Stimulated activated memory B cell treated with anti-CD40 and anti-IgM and Interleukin-4, amounts not matched to agents 10 μg/mL and 1 μg/mL and 100 μg/mL, for 72 hours (primary cell): ENCODE data around the gene RUBCN.
"Not testable (repeated sequence)": the region's sequence is repeated elsewhere in the genome, so short reads cannot be mapped to it uniquely, and the experiment has no call there.

Experiments
- ATAC-seq: fragments of 150-1000 bp; cut with Tn5 transposase; 2 replicates; pipeline ENCODE4 v1.10.0; 2021
- H3K27ac Mint-ChIP-seq: one replicate; pipeline ENCODE4 v1.8.0; 2022; ENCODE audit warnings: mild to moderate bottlenecking, mixed read lengths
- H3K27me3 Mint-ChIP-seq: one replicate; pipeline ENCODE4 v1.8.0; 2022; ENCODE audit warnings: mixed read lengths
- H3K36me3 Mint-ChIP-seq: one replicate; pipeline ENCODE4 v1.8.0; 2022; ENCODE audit warnings: mixed read lengths
- H3K4me1 Mint-ChIP-seq: one replicate; pipeline ENCODE4 v1.8.0; 2022; ENCODE audit warnings: mixed read lengths
- H3K4me3 Mint-ChIP-seq: one replicate; pipeline ENCODE4 v1.8.0; 2022; ENCODE audit warnings: mild to moderate bottlenecking, moderate library complexity, mixed read lengths
- H3K9me3 Mint-ChIP-seq: one replicate; pipeline ENCODE4 v1.8.0; 2022; ENCODE audit warnings: mixed read lengths

Gene RUBCN

GRCh38 chr3:197746801-197747237, 10.1 kb upstream of the RUBCN start:
- Mint-ChIP-seq H3K4me1 (peaks cover 31% of the 10 kb centered on the region), H3K4me3 (no peak overlapping the region), H3K27ac (peak overlapping the region; percentile 70), H3K36me3 (peaks cover 20% of the 10 kb centered on the region), H3K9me3 (no peaks in the 10 kb centered on the region), H3K27me3 (no peaks in the 10 kb centered on the region)
- no peak for ATAC-seq

GRCh38 chr3:197746209-197746608, 9.5 kb upstream of the RUBCN start:
- Mint-ChIP-seq H3K36me3 (peaks cover 18% of the 10 kb centered on the region), H3K9me3 (no peaks in the 10 kb centered on the region), H3K27me3 (no peaks in the 10 kb centered on the region), H3K27ac (no peak overlapping the region), H3K4me1 (peaks cover 27% of the 10 kb centered on the region), H3K4me3 (no peak overlapping the region)
- no peak for ATAC-seq

- no peak overlapping the region for H3K4me3 Mint-ChIP-seq
Measured at GRCh38 chr3:197742787-197743186, 6.1 kb upstream of the RUBCN start.

GRCh38 chr3:197737749-197738462, 1.2 kb upstream of the RUBCN start:
- Mint-ChIP-seq H3K4me3 (peak overlapping the region; percentile 93), H3K4me1 (peaks cover 37% of the 10 kb centered on the region), H3K27me3 (no peaks in the 10 kb centered on the region), H3K36me3 (peaks cover 10% of the 10 kb centered on the region), H3K27ac (peak overlapping the region; percentile 81), H3K9me3 (no peaks in the 10 kb centered on the region)
- no peak for ATAC-seq

More at GRCh38 chr3:197742787-197743186, 6.1 kb upstream of the RUBCN start:
- Mint-ChIP-seq H3K4me1 (peaks cover 17% of the 10 kb centered on the region), H3K27ac (no peak overlapping the region), H3K9me3 (no peaks in the 10 kb centered on the region), H3K36me3 (peaks cover 6% of the 10 kb centered on the region), H3K27me3 (no peaks in the 10 kb centered on the region)
- ATAC-seq = no peak

GRCh38 chr3:197737319-197737649, 580 bp upstream of the RUBCN start:
- peak overlapping the region; percentile 81 for H3K27ac Mint-ChIP-seq
- peaks cover 10% of the 10 kb centered on the region for H3K36me3 Mint-ChIP-seq
- peak overlapping the region; percentile 93 for H3K4me3 Mint-ChIP-seq

GRCh38 chr3:197736010-197736490, 654 bp downstream of the RUBCN start:
- Mint-ChIP-seq H3K4me1 (peaks cover 50% of the 10 kb centered on the region), H3K9me3 (no peaks in the 10 kb centered on the region), H3K27me3 (no peaks in the 10 kb centered on the region), H3K4me3 (peak overlapping the region; percentile 93), H3K36me3 (peaks cover 18% of the 10 kb centered on the region), H3K27ac (peak overlapping the region; percentile 81)
- peak; percentile 62 for ATAC-seq

More at GRCh38 chr3:197737319-197737649, 580 bp upstream of the RUBCN start:
- H3K4me1 Mint-ChIP-seq = peaks cover 43% of the 10 kb centered on the region
- no peak for ATAC-seq
- no peaks in the 10 kb centered on the region for H3K9me3 Mint-ChIP-seq
- H3K27me3 Mint-ChIP-seq = no peaks in the 10 kb centered on the region

- Mint-ChIP-seq H3K4me1 (peaks cover 62% of the 10 kb centered on the region), H3K9me3 (no peaks in the 10 kb centered on the region), H3K27ac (peak overlapping the region; percentile 81), H3K4me3 (peak overlapping the region; percentile 83), H3K36me3 (peaks cover 29% of the 10 kb centered on the region), H3K27me3 (no peaks in the 10 kb centered on the region)
- peak; percentile 62 for ATAC-seq
Measured at GRCh38 chr3:197734667-197735318, 1.9 kb downstream of the RUBCN start.

GRCh38 chr3:197733042-197733441, 3.7 kb downstream of the RUBCN start:
- peaks cover 64% of the 10 kb centered on the region for H3K4me1 Mint-ChIP-seq
- H3K9me3 Mint-ChIP-seq = peaks cover 4% of the 10 kb centered on the region
- H3K27ac Mint-ChIP-seq = peak overlapping the region; percentile 81
- ATAC-seq = no peak
- peaks cover 37% of the 10 kb centered on the region for H3K36me3 Mint-ChIP-seq
- H3K4me3 Mint-ChIP-seq = peak overlapping the region; percentile 83
- H3K27me3 Mint-ChIP-seq = no peaks in the 10 kb centered on the region

- peaks cover 44% of the 10 kb centered on the region for H3K36me3 Mint-ChIP-seq
- peak overlapping the region; percentile 63 for H3K4me3 Mint-ChIP-seq
- ATAC-seq, H3K9me3 Mint-ChIP-seq, H3K27me3 Mint-ChIP-seq: not testable (repeated sequence)
- peak overlapping the region; percentile 81 for H3K27ac Mint-ChIP-seq
- peaks cover 64% of the 10 kb centered on the region for H3K4me1 Mint-ChIP-seq
Measured at GRCh38 chr3:197731483-197731882, 5.2 kb downstream of the RUBCN start.

- Mint-ChIP-seq H3K4me3 (peak overlapping the region; percentile 44), H3K36me3 (peaks cover 42% of the 10 kb centered on the region), H3K27ac (peak overlapping the region; percentile 78), H3K4me1 (peaks cover 68% of the 10 kb centered on the region)
- not testable (repeated sequence) for H3K27me3 Mint-ChIP-seq, ATAC-seq, H3K9me3 Mint-ChIP-seq
Measured at GRCh38 chr3:197730770-197731169, 5.9 kb downstream of the RUBCN start.

- peaks cover 4% of the 10 kb centered on the region for H3K9me3 Mint-ChIP-seq
- ATAC-seq = no peak
- peaks cover 73% of the 10 kb centered on the region for H3K4me1 Mint-ChIP-seq
- H3K4me3 Mint-ChIP-seq = no peak overlapping the region
- H3K27me3 Mint-ChIP-seq = no peaks in the 10 kb centered on the region
- peak overlapping the region; percentile 78 for H3K27ac Mint-ChIP-seq
- peaks cover 46% of the 10 kb centered on the region for H3K36me3 Mint-ChIP-seq
Measured at GRCh38 chr3:197730200-197730599, 6.5 kb downstream of the RUBCN start.

GRCh38 chr3:197728487-197728886, 8.2 kb downstream of the RUBCN start:
- no peaks in the 10 kb centered on the region for H3K27me3 Mint-ChIP-seq
- H3K4me3 Mint-ChIP-seq = peak overlapping the region; percentile 19
- peak; percentile 25 for ATAC-seq
- peaks cover 4% of the 10 kb centered on the region for H3K9me3 Mint-ChIP-seq
- peak overlapping the region; percentile 54 for H3K27ac Mint-ChIP-seq
- H3K36me3 Mint-ChIP-seq = peaks cover 41% of the 10 kb centered on the region
- peaks cover 73% of the 10 kb centered on the region for H3K4me1 Mint-ChIP-seq

GRCh38 chr3:197727878-197728277, 8.8 kb downstream of the RUBCN start:
- not testable (repeated sequence) for H3K4me3 Mint-ChIP-seq, H3K9me3 Mint-ChIP-seq, ATAC-seq, H3K27me3 Mint-ChIP-seq
- peak overlapping the region; percentile 54 for H3K27ac Mint-ChIP-seq
- H3K4me1 Mint-ChIP-seq = peaks cover 74% of the 10 kb centered on the region
- H3K36me3 Mint-ChIP-seq = peaks cover 43% of the 10 kb centered on the region

GRCh38 chr3:197722734-197723133, 14.0 kb downstream of the RUBCN start:
- Mint-ChIP-seq H3K27ac (no peak overlapping the region), H3K36me3 (peaks cover 57% of the 10 kb centered on the region), H3K4me1 (peaks cover 71% of the 10 kb centered on the region), H3K27me3 (no peaks in the 10 kb centered on the region), H3K9me3 (peaks cover 10% of the 10 kb centered on the region), H3K4me3 (no peak overlapping the region)
- ATAC-seq = no peak

- H3K9me3 Mint-ChIP-seq = peaks cover 10% of the 10 kb centered on the region
- ATAC-seq = no peak
- H3K4me1 Mint-ChIP-seq = peaks cover 77% of the 10 kb centered on the region
- H3K4me3 Mint-ChIP-seq = no peak overlapping the region
- H3K27me3 Mint-ChIP-seq = no peaks in the 10 kb centered on the region
- peak overlapping the region; percentile 53 for H3K27ac Mint-ChIP-seq
- H3K36me3 Mint-ChIP-seq = peaks cover 67% of the 10 kb centered on the region
Measured at GRCh38 chr3:197720694-197721093, 16.0 kb downstream of the RUBCN start.

GRCh38 chr3:197718891-197719290, 17.8 kb downstream of the RUBCN start:
- H3K9me3 Mint-ChIP-seq = peaks cover 10% of the 10 kb centered on the region
- no peak overlapping the region for H3K4me3 Mint-ChIP-seq
- ATAC-seq = no peak
- H3K27me3 Mint-ChIP-seq = no peaks in the 10 kb centered on the region
- H3K4me1 Mint-ChIP-seq = peaks cover 75% of the 10 kb centered on the region
- H3K36me3 Mint-ChIP-seq = peaks cover 78% of the 10 kb centered on the region
- H3K27ac Mint-ChIP-seq = no peak overlapping the region
